Ovary (tissue), 3 donors: ENCODE results near the gene PLA2G2D.

ENCODE experiments used
- CTCF ChIP-seq, 3 donors: fragments of 450-650 bp in 2 of 3; fragments of 200-600 bp in 1 of 3; IDR thresholded peaks; one replicate each; pipeline versions ENCODE4 v1.5.1 to v1.8.0; 2016 to 2022; ENCODE audit warnings: antibody characterized with exemption in 3 of 3, mild to moderate bottlenecking in 1 of 3
- POLR2A ChIP-seq: fragments of 450-650 bp; IDR thresholded peaks from one replicate; pipeline ENCODE4 v1.6.1; 2017; ENCODE audit warnings: antibody characterized with exemption, mild to moderate bottlenecking, moderate library complexity
- donor health status: DM: no; HTN: no; CAD: no.

GRCh38 chr1:20119347-20119746 lies at the start of gene PLA2G2D:
- no peak for TF ChIP-seq POLR2A
- no peak for TF ChIP-seq CTCF (IDR thresholded peaks at IDR 0.05)
